Measurements from ENCODE around the gene DCP1A.
"Not testable (repeated sequence)": the region's sequence is repeated elsewhere in the genome, so short reads cannot be mapped to it uniquely, and the experiment has no call there.

Gene DCP1A

DNA sequence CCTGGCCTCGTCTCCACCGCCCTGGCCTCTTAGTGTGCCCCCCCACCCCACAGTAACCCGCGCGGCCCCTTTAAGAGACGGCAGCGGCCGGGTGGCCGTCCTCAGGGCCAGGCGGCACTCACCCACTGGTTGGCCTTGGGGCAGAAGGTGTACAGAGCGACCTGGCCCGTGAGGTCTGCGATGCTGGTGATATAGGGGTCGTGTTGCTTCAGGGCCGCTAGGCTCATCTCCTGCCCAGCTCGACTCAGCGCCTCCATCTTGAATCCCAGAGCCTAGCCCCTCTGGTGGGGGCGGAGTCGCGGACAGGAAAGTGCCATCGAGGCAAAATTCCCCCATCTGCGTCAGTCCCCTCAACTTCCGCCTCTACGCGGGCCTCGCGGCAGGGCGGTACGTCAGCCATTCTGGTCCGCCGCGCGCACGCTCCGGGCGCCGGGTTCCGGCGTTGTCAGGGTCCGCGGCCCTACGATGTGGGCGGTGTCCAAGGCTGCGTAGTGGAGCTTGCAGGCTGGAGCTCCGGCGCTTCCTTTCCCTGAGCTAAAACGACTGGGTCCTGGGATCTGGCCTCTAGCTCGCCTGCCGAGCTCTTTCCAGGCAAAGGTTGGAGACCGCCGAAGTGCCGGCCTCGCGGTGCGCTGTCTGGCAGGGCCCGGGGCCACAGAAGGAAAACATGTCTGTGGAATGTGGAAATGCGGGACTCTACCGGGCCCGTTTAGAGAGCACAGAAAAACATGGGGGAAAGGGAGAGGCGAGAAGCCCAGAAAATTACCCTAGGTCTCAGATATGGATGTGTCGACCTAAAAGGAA lies at the start of gene DCP1A:
TSS of gene DCP1A (minus strand) at position 283 of the 804 bp plus-strand sequence. CDS start at position 257, 26 bp downstream.
- peak; percentile 88 to 95 (median 92) for DNase-seq

DNA sequence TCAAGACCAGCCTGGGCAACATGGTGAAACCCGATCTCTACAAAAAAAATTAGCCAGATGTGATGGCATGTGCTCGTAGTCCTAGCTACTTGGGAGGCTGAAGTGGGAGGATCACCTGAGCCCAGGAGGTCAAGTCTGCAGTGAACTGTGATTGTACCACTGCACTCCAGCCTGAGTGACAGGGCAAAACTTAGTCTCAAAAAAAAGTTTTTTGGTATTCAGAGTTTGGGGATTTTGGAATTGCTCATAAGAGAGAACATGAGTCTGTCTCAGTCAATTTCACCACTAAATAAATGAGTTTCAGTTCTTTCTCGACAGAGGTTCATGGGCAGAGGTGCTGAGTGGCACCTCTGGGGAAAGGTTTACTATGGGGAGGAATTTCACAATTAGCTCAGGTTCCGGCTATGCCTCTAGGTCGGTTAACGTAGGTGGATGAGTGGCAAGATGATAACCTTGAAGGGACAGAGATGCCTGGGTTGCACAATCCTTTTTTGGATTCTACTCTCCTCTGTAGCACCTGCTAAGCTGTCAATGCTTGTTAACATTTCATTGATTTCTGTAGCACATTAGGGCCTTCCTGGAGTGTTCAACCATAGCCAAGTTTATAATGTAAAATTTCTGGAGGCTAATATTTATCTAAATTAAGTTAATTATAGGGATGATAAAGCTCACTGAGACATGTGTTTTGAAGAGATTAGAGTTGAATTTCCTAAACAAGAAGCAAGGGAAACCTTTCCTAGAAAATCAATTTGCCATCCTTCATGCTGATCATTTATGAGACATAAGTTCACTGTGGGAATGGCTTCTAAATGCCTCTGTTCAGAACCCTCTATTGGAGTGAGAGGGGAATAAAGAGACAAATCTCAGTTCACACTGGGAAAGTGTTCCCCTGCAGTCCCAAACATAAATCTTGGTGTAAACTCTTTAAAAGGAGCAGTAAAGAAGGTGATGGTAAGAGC lies 37.4 kb upstream of the DCP1A start:
- no peak for DNase-seq

DNA sequence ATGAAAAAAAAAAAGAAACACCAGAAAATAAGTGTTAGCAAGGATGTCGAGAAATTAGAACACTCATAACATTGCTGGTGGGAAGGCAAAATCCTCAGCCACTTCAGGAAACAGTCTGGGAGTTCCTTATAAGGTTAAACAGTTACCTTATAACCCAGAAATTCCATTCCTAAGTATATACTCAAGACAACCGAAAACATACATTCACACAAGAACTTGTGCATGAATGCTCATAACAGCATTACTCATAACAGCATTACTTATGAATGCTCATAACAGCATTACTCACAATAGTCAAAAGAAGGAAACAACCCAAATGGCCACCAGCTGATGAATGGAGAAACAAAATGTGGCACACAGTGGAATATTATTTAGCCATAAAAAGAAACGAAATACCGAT lies 34.8 kb upstream of the DCP1A start:
- no peak for DNase-seq

DNA sequence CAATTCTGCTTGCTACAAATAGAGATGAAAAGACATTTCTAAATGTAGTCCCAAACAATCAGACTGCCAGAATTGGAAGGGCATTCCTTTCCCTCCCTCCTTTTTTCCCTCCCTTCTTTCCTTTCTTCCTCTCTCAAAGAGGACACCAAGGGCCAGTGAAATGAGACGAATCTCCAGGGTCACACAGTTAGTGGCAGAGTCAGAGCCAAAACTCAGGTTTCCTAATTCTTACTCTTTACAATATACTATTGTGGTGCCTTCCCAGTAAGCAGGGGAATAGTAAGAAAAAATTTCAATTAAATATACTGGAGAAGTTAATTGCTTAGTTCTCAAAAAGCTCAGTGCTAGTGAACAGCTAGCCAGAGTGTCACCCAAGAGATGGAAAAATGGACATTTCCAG lies 33.0 kb upstream of the DCP1A start:
- DNase-seq = no peak

DNA sequence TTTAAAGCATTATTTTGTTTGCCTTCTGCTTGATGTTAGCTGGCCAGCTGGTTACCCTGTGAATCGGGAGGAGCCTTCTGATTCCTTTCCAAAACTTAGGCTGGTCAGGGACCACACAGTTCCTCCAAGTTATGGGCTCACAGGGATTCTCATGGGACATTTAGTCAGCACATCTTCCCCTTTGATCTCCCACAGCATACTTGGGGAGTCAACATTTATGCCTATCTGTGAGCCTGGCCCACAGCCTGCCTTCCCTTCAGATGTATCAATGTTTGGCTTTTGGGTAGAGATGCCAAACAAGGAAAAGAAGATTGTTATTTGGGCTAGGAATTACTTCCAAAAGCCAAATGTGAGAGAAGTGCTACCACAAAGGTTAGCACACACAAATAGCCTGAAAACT lies 32.6 kb upstream of the DCP1A start:
- no peak for DNase-seq

DNA sequence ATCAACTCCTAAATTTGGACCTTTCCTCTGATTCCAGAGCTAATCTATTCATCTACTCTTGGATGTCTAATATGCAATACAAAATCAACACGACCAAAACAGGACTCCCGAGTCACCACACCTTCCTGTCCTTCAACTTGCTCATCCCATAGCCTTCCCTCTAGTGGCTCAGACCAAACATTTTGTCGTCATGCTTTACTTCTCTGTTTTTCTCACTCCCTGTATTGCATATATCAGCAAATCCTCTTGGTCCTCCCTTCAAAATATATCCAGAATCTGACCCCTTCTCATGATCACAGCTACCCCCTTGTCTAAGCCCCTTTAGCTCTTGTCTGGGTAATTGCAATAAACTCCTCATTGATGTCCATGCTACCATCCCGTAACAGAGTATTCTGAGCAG lies 30.5 kb upstream of the DCP1A start:
- no peak for DNase-seq

DNA sequence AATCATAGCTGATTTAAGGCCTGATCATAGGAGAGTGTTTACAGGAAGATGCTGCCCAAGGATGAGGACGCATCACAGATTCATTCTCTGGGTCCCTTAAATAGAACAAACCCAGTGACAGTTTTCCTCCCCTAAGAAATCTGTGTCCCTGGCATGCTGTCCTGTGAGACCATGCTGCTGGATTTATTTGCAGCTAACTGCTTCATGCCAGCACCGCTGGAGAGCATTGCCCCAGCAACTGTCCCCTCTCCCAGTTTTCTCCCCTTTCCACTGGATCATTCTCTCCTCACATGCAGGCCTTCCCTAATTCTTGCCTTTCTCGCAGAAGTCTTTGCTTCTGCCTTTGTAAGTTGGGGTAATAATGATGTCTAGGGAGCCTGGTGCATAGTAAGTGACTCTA lies 29.3 kb upstream of the DCP1A start:
- no peak for DNase-seq

DNA sequence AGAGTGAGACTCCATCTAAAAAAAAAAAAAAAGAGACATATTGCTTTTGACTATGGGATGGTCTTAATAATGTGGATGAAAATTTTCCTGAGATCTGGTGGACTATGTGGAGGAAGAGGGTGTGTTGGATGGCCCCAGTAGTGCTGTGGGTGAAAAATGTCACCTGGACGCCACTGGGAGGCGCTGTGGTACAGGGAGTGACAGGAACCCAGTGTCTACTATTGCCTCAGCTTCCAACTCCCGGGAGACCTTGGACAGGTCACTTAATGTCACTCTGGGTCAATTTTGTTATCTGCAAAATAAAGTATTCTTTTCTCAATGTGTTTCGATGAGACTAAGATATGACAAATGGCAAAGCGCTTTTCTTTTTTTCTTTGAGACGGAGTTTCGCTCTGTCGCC lies 27.7 kb upstream of the DCP1A start:
- DNase-seq = peak; percentile 5 to 8 (median 6)

DNA sequence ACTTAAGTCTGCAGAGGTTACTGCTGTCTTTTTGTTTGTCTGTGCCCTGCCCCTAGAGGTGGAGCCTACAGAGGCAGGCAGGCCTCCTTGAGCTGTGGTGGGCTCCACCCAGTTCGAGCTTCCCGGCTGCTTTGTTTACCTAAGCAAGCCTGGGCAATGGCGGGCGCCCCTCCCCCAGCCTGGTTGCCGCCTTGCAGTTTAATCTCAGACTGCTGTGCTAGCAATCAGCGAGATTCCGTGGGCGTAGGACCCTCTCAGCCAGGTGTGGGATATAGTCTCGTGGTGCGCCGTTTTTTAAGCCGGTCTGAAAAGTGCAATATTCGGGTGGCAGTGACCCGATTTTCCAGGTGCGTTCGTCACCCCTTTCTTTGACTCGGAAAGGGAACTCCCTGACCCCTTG lies 23.4 kb upstream of the DCP1A start:
- not testable (repeated sequence) for DNase-seq

DNA sequence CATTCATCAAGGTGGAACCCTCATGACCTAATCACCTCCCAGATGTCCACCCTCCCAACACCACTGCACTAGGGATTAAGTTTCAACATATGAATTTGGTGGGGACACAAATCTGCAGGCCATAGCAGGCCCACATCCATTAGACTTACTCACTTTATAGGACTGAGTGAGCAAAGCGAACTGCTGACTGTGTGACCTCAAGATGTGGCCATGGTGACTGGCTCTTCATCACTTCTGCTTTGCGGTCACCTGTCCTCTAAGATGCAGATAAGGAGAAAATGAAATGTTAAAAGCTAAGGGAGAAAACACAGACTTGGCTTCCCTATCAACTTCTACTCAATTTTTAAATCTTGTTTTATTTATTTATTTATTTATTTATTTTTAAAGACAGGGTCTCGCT lies 14.5 kb upstream of the DCP1A start:
- no peak for DNase-seq

DNA sequence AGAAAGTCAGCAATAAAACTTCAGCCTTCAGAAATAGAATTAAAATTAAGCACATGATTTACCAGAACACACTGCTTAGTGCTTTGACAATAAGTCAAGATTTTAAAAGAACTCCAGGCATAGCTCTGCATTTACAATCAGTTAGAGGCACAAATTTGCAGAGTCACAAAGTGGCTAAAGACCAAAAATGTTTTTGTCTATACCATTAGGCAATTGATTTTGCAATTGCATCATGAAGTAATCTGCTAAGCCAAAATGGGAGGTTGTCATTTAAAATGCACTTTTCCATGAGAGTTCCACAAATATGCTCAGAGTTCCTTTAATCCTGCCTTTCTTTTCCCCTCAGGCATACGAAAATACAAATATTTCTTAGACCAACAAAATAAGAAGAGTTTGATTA lies 10.1 kb upstream of the DCP1A start:
- DNase-seq = no peak

DNA sequence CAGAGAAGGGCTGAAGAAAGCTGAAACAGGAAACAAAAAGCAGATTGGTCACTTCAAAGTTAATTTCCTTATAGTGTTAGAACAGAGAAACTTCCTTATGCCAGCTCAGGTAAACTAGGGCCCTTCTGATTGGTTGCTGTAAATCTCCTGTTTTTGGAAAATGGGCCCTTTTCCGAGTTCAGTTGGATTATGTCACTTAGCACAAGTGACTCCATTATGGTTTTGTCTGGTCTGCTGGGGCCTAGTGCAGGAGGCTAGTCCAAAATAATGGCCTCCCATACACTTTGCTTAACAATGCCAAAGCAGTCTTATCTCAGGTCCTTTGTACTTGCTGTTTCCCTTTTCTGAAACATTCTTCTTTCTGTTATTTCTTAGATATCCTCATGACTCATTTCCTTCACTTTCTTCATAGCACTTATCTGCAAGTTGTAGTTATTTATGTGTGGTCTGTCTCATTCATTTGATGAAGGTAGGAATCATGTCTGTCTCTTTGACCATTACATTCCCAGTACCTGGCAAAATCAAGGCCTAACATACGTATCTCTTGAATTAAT lies 7.7 kb upstream of the DCP1A start:
- no peak for DNase-seq

DNA sequence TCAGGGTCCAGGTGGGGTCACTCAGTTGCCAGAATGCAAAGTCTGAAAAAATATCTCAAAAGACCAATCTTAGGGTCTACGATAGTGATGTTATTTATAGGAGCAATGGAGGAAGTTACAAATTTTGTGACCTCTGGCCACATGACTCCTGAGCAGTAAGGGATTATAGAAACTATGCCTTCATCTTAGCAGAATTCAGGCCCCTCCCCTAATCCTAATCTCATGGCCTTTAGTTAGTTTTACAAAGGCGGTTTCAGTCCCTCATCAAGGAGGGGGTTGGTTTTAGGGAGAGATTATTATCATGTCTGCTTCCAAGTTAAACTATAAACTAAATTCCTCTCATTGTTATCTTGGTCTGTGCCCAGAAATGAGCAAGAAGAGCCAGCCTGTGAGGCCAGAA lies 5.9 kb upstream of the DCP1A start:
- DNase-seq = no peak

DNA sequence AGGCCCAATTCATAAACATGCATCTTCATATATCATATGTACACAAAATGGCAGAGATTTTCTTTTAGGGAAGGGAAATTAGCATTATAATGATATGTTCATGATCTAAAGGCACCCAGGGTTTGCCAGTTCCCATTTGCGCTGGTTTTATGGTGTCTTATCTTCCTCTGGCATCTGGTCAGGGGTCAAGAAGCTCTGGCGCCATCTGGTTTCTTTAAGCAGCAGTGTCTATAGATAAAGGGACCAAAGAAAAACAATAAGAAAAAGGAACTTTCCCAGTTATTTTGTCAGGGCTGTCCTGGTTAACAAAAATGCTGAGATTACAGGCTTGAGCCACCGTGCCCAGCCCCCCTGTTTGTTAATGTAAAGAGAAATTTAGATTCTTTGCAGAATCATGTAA lies 3.3 kb upstream of the DCP1A start:
- DNase-seq = no peak

DNA sequence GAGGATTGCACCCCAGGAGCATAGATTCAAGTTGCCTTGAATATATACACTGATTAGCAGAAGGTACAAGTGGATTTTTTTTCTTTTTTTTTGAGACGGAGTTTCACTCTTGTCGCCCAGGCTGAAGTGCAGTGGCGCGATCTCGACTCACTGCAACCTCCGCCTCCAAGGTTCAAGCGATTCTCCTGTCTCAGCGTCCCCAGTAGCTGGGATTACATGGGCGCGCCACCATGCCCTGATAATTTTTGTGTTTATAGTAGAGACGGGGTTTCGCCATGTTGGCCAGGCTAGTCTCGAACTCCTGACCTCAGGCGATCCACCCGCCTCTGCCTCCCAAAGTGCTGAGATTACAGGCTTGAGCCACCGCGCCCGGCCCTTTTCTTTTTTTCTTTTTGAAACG lies 775 bp upstream of the DCP1A start:
- DNase-seq = not testable (repeated sequence)

DNA sequence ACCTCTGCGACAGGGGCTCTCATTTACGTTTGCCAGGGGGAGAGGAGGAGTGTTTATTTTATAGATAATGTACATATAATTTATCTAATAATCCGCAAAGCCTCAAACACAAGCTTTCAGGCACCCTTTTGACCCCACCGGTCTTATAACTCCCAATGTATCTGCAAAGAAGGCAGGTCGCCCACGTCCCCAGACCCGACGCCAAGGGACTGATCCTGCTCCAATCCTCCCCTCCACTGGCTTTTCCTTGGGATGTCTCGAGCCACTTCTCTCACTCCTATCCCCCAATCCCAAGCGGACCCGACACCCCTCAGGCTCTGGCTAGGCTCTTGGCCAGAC lies 452 bp downstream of the DCP1A start:
- no peak for DNase-seq

DNA sequence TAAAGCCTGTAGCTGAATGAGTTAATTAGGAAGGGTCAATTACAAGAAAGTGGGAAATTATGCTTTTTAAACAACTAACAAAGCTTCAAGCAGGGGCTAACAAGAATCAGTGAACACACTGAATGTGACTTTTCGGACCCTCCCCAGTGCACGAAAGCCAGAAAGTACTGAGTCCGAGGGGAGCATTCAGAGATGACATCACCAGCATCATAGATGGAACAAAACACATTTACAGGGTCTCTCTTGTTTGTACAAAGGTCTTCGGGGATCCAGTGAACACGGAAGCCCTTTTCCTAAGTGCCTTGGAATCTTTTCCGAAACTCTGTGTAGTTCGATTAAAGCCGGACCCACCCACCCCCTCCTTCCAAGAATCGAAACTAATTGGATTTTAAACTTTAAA lies 829 bp downstream of the DCP1A start:
- no peak for DNase-seq

DNA sequence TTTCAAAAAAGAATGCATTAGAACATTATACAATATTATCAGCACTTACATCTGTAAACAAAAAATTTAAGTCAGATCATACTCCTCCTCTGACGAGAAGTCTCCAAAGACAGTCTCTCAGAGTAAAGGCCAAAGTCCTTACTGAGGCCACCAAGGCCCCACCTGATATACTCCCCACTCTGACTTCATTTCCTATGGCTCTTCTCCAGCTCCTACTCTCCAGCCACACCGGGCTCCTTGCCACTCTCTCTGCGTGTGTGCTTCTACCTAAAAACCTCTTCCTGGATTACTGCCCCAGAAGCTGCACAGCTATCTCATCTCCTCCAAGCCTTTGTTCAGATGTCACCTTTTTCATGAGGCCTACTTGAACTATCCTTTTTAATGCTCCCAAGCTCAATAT lies 5.0 kb downstream of the DCP1A start:
- DNase-seq = no peak

DNA sequence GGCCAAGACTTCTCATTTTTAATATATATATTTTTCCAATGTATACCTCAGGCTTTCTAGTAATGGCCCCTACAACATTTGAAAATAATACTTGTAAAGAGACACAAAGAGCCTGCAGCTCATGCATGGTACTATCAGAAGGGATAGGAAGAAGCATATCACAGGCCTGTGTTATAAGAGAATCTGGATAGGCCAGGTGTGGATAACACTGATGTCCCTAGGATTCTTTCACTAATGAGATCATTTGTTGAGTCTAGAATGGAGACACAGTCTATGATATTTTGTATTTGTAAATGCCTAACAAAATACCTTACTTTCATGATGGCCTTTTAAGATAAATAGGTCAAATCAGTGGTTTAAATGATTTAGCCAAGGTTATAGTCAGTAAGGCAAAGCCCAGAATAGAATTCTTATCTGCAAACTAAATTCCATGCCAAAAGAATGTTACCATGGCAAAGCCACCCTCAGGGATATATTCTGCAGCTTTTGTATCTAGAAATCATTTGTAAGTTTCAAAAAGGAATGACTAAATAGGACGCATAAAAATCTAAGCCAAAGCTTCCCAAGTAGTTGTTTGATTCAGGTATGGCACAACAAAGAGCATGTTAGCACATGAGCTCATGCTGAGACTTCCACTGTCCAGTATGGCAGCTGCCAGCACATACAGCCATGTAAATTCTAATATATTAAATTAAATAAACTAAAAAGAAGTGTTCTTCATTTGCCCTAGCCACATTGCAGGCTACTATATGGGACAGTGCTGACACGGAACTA lies 10.0 kb downstream of the DCP1A start:
- no peak for DNase-seq

DNA sequence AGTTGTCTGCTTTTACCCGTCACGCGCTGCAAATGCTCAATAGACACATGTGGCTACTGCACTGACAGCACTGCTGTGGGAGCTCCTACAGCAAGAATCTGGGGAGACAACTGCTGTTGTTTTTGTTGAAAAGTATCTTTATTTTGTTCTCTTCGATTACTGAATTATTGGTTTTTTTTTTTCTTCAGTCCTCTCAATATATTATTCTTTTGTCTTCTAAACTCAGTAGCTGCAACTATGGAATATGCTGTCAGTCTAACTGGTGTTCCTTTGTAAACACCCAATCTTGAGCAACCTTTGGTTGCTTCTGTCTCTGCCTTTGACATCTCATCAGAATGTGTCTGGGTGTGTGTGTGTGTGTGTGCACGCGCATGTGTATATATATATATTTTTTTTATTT lies 12.6 kb downstream of the DCP1A start:
- no peak for DNase-seq

DNA sequence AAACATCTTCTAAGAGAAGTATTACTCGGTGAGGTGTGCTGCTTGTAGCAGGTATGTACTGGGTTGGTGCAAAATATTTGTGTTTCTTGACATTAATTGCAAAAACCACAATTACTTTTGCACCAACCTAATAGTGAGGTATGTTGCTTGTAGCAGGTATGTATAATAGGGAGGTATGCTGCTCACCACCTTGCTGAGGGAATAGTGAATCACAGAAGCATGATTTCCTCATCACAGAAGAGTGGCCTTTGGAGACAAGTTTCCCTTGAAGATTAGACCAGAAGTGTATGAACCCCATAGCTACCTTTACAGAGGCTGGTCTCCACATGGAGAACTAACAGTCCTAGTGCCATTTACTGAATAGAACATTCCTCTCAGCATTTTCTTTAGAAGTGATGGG lies 15.5 kb downstream of the DCP1A start:
- DNase-seq = no peak

DNA sequence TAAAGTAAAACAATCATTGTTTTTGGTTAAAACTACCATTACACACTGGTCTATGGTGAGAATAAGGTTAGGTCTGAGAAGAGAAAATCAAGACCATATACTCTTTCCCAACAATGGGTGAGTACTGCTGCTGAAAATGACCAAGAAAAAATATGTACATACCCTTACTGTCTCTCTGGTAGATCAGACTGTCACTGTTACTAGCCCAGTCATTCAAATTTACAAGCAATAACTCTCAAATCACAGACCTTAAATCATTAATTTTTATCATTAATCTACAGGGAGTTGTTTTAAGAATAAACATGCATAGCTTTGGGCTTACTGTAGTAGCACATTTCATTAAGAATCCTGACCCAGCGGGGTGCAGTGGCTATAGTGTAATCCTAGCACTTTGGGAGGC lies 17.4 kb downstream of the DCP1A start:
- DNase-seq = no peak

DNA sequence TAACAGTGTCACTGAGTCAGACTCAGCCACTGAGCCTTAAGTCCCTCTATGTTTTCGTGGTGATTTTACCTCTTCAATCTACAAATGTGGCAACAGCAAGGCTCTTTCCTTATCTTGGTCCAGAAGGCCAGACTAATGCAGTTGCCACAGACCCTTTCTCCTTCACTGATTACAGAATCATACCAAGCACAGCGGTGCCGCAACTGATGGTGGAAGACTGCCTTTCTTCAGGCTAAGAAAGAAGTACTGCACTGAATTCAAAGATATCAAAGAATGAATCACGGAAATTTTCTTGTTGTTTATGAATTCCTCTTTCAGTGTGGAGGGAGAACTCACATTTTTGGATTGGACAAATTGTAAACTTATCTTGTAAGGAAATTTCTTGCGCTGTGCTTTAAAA lies 18.6 kb downstream of the DCP1A start:
- DNase-seq = no peak
